ENCODE measurements around the gene DTWD1.
"Not testable (repeated sequence)": the region's sequence is repeated elsewhere in the genome, so short reads cannot be mapped to it uniquely, and the experiment has no call there.

The DTWD1 gene

GRCh38 chr15:49664716-49665115, 43.9 kb downstream of the DTWD1 start:
- no peak overlapping the region for H3K4me3 ChIP-seq (ENCODE audit: low read depth, low read length)
- TF ChIP-seq CTCF (IDR thresholded peaks at IDR 0.05; ENCODE audit: control insufficient read depth, extremely low read depth, insufficient read depth): no peak
- no peak for DNase-seq (ENCODE audit: low read depth)

- not testable (repeated sequence) for DNase-seq (ENCODE audit: low read depth); H3K4me3 ChIP-seq (ENCODE audit: low read depth, low read length)
Measured at GRCh38 chr15:49666486-49666885, 45.6 kb downstream of the DTWD1 start.

- DNase-seq (ENCODE audit: low read depth): no peak
- no peak overlapping the region for H3K4me3 ChIP-seq (ENCODE audit: low read depth, low read length)
- TF ChIP-seq CTCF (IDR thresholded peaks at IDR 0.05; ENCODE audit: control insufficient read depth, extremely low read depth, insufficient read depth): no peak
Measured at GRCh38 chr15:49669288-49669687, 48.4 kb downstream of the DTWD1 start.

GRCh38 chr15:49673861-49674260, 53.0 kb downstream of the DTWD1 start:
- no peak for TF ChIP-seq CTCF (IDR thresholded peaks at IDR 0.05; ENCODE audit: control insufficient read depth, extremely low read depth, insufficient read depth)
- H3K4me3 ChIP-seq (ENCODE audit: low read depth, low read length): no peak overlapping the region
- DNase-seq (ENCODE audit: low read depth): no peak

- no peak overlapping the region for H3K4me3 ChIP-seq (ENCODE audit: low read depth, low read length)
- TF ChIP-seq CTCF (IDR thresholded peaks at IDR 0.05; ENCODE audit: control insufficient read depth, extremely low read depth, insufficient read depth): no peak
- no peak for DNase-seq (ENCODE audit: low read depth)
Measured at GRCh38 chr15:49674370-49674769, 53.5 kb downstream of the DTWD1 start.

- DNase-seq (ENCODE audit: low read depth): peak; percentile 31
- no peak overlapping the region for H3K4me3 ChIP-seq (ENCODE audit: low read depth, low read length)
Measured at GRCh38 chr15:49675041-49675440, 54.2 kb downstream of the DTWD1 start.

GRCh38 chr15:49678655-49679054, 57.8 kb downstream of the DTWD1 start:
- H3K4me3 ChIP-seq (ENCODE audit: low read depth, low read length): no peak overlapping the region
- no peak for DNase-seq (ENCODE audit: low read depth)
- TF ChIP-seq CTCF (IDR thresholded peaks at IDR 0.05; ENCODE audit: control insufficient read depth, extremely low read depth, insufficient read depth): no peak

More at GRCh38 chr15:49675041-49675440, 54.2 kb downstream of the DTWD1 start:
- TF ChIP-seq CTCF (IDR thresholded peaks at IDR 0.05; ENCODE audit: control insufficient read depth, extremely low read depth, insufficient read depth): no peak
